Prostate gland (tissue), 2 donors: Measurements from ENCODE around the gene TBC1D22A. TPM values are rescaled to one million over a fixed set of nuclear protein-coding genes. Genes with fewer than 3 reads are reported as not detected.

ENCODE experiments used
- DNase-seq: peaks from one replicate; pipeline ENCODE4 v3.0.0-alpha.2; 2019; ENCODE audit warnings: low spot score
- H3K27ac ChIP-seq, 2 donors: fragments of 200-600 bp; sonication (generic); 2 replicates each; pipeline ENCODE4 v1.5.1; 2017 to 2019
- H3K27me3 ChIP-seq: fragments of 200-600 bp; sonication (generic); replicated peaks from 2 replicates; pipeline ENCODE4 v1.5.1; 2019; ENCODE audit not compliant: insufficient read depth
- H3K36me3 ChIP-seq, 2 donors: fragments of 200-600 bp; sonication (generic); 1 replicate in 1 of 2; 2 replicates in 1 of 2; pipeline versions ENCODE4 v1.5.1 to v1.8.1; 2017 to 2019
- H3K4me1 ChIP-seq: fragments of 200-600 bp; sonication (generic); replicated peaks from 2 replicates; pipeline ENCODE4 v1.5.1; 2019
- H3K4me3 ChIP-seq, 2 donors: fragments of 200-600 bp; sonication (generic); 2 replicates each; pipeline ENCODE4 v1.5.1; 2017 to 2019
- H3K9me3 ChIP-seq: fragments of 200-600 bp; sonication (generic); 2 replicates; pipeline ENCODE4 v1.5.1; 2017
- POLR2A ChIP-seq: fragments of 450-650 bp; IDR thresholded peaks from one replicate; pipeline ENCODE4 v1.6.1; 2016; ENCODE audit warnings: antibody characterized with exemption, mild to moderate bottlenecking
- POLR2AphosphoS5 ChIP-seq: sonication (generic); formaldehyde crosslinking; IDR thresholded peaks from one replicate; pipeline ENCODE4 v1.6.1; 2017; ENCODE audit warnings: antibody characterized with exemption
- WGBS: methylation state at CpG from one replicate; pipeline ENCODE4 v1.1.5; 2018; 5-methylcytosine and 5-hydroxymethylcytosine counted together
- intact Hi-C: fragments of 100-400 bp; cut with DNase I; formaldehyde crosslinking; loops from one replicate; pipeline ENCODE4 v1.14.2; 2022
- total RNA-seq, 2 donors: library from RNA; depleted of rRNA; stranded (reverse); fragments of >200 nt; gene quantifications; one replicate each; pipeline ENCODE4 v1.1.0, GENCODE V29; 2016
- TF ChIP-seq, protein P1 (sequence below), 4 experiments: fragments of 200-600 bp in 2 of 4; fragments of 450-650 bp in 2 of 4; sonication (generic) in 2 of 4; IDR thresholded peaks; 1 replicate in 3 of 4; 2 replicates in 1 of 4; pipeline ENCODE4 v1.5.1; 2016 to 2019; ENCODE audit warnings: antibody characterized with exemption in 4 of 4, mild to moderate bottlenecking in 2 of 4, moderate library complexity in 2 of 4

The TBC1D22A gene
- total RNA-seq, 2 donors from 2014 or later: 16.0 to 30.7 TPM

DNA sequence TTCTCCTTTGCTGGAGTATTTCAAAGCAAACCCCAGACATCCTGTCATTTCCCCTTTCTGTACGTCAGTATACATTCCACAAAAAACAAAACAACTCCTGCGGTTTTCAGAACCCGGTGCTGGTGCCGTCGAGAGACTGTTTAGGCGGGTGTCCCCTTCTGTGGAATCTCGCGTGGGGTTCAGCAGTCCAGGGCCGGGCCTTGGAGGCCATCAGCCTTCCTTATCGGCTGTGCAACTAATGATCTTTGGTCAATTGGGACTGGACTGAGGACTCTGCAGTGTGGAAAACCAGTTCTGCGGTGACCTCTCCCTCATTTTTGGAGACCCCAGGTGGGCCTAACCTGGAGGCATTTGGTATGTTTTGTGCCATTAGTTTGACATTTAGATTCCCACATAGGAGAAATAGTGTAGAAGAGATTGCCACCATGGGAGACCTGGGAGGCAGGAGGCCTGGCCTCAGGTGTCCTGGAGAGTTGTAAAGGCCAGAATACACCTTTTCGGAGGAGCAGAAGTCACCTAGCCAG is 84.4 kb downstream of the TBC1D22A start:
- no peak for TF ChIP-seq POLR2AphosphoS5
- TF ChIP-seq, protein P1, sequence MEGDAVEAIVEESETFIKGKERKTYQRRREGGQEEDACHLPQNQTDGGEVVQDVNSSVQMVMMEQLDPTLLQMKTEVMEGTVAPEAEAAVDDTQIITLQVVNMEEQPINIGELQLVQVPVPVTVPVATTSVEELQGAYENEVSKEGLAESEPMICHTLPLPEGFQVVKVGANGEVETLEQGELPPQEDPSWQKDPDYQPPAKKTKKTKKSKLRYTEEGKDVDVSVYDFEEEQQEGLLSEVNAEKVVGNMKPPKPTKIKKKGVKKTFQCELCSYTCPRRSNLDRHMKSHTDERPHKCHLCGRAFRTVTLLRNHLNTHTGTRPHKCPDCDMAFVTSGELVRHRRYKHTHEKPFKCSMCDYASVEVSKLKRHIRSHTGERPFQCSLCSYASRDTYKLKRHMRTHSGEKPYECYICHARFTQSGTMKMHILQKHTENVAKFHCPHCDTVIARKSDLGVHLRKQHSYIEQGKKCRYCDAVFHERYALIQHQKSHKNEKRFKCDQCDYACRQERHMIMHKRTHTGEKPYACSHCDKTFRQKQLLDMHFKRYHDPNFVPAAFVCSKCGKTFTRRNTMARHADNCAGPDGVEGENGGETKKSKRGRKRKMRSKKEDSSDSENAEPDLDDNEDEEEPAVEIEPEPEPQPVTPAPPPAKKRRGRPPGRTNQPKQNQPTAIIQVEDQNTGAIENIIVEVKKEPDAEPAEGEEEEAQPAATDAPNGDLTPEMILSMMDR (IDR thresholded peaks at IDR 0.05): no peak
- no peak for TF ChIP-seq POLR2A
- whole genome bisulfite sequencing: 97% methylated on average over 12 of the region's 12 CpGs
- Histone ChIP-seq H3K36me3 (no peaks in the 10 kb centered on the region), H3K27me3 (no peaks in the 10 kb centered on the region), H3K27ac (no peak overlapping the region), H3K4me3 (no peak overlapping the region), H3K9me3 (no peaks in the 10 kb centered on the region), H3K4me1 (no peaks in the 10 kb centered on the region)
- DNase-seq: no peak
- intact Hi-C loops: loop anchor here (2.0 to 10.0 kb wide), 2 partner anchors 728 to 1646 kb away; no protein-coding TSS in a partner anchor

GRCh38 chr22:46848197-46848596 is 85.7 kb downstream of the TBC1D22A start:
- intact Hi-C loops: loop anchor here (10.0 kb wide), 1 partner anchor 727 kb away; no protein-coding TSS in a partner anchor
- 77% methylated on average over 11 of the region's 11 CpGs for WGBS
- no peaks in the 10 kb centered on the region for H3K9me3 ChIP-seq
- H3K27ac ChIP-seq: no peak overlapping the region
- H3K36me3 ChIP-seq: no peaks in the 10 kb centered on the region
- TF ChIP-seq, protein P1 (IDR thresholded peaks at IDR 0.05): no peak
- TF ChIP-seq POLR2A (no peak), POLR2AphosphoS5 (no peak)
- H3K27me3 ChIP-seq: no peaks in the 10 kb centered on the region
- no peak overlapping the region for H3K4me3 ChIP-seq
- no peaks in the 10 kb centered on the region for H3K4me1 ChIP-seq
- no peak for DNase-seq

DNA sequence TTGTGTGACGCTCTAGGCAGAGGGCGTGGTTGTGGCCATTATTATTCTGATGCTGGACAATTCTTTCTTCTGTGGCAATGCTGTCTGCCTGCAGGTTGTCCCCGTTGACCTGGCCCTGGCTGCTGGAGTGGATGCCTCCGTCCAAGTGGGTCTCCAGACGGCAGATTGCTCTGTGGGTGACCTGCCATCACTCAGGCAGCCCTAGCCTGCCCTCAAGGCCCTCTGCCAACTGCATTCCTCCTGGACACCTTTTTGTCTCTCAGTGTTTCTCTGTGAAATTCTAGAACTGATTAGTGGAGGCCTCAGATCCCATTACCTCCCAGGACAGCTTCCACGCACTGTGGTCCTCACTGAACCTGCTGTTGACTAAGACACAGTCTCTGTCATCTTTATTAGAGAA is 86.7 kb downstream of the TBC1D22A start:
- DNase-seq: no peak
- TF ChIP-seq, protein P1 (IDR thresholded peaks at IDR 0.05): no peak
- TF ChIP-seq POLR2AphosphoS5: no peak
- no peak for TF ChIP-seq POLR2A
- 96% methylated on average over 6 of the region's 6 CpGs for WGBS
- Histone ChIP-seq H3K27ac (no peak overlapping the region), H3K4me3 (no peak overlapping the region), H3K9me3 (no peaks in the 10 kb centered on the region), H3K36me3 (no peaks in the 10 kb centered on the region), H3K4me1 (no peaks in the 10 kb centered on the region), H3K27me3 (no peaks in the 10 kb centered on the region)
- intact Hi-C loops: loop anchor here (10.0 kb wide), 1 partner anchor 726 kb away; no protein-coding TSS in a partner anchor

DNA sequence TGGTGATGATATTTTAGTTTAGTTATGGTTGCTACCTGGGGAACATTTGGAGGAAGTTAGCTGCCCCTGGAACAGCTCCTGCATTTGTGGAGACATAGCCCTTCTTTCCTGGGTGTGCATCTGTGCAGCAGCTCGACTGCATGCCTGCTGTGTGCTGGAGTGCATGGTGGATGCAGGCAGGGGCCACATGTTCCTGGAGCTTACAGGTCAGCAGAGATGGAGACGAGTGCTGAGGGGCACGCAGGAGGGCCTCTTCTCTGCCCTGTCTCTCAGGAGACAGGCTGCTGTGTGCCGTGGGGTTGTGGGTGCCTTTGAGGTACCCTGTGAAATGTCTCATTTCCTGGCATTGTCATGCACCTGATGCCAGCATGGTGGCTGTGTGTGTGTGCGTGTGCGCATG is 87.5 kb downstream of the TBC1D22A start:
- no peak overlapping the region for H3K27ac ChIP-seq
- intact Hi-C loops: loop anchor here (10.0 kb wide), 1 partner anchor 725 kb away; no protein-coding TSS in a partner anchor
- TF ChIP-seq POLR2A: no peak
- TF ChIP-seq POLR2AphosphoS5: no peak
- TF ChIP-seq, protein P1 (IDR thresholded peaks at IDR 0.05): no peak
- no peak overlapping the region for H3K4me3 ChIP-seq
- 95% methylated on average over 6 of the region's 6 CpGs for WGBS
- no peaks in the 10 kb centered on the region for H3K4me1 ChIP-seq
- H3K36me3 ChIP-seq: no peaks in the 10 kb centered on the region
- H3K9me3 ChIP-seq: no peaks in the 10 kb centered on the region
- no peak for DNase-seq
- no peaks in the 10 kb centered on the region for H3K27me3 ChIP-seq

- Histone ChIP-seq H3K27ac (no peak overlapping the region), H3K4me3 (no peak overlapping the region), H3K27me3 (no peaks in the 10 kb centered on the region), H3K36me3 (no peaks in the 10 kb centered on the region), H3K9me3 (no peaks in the 10 kb centered on the region), H3K4me1 (no peaks in the 10 kb centered on the region)
- intact Hi-C loops: no loop called here
- no peak for TF ChIP-seq POLR2A
- 99% methylated on average over 8 of the region's 9 CpGs for WGBS
- DNase-seq: no peak
These were observed 88.9 kb downstream of the TBC1D22A start for GRCh38 chr22:46851311-46851710.
